Liver (tissue), 9 donors: Measurements from ENCODE around the gene FOXK2. TPM values are rescaled to one million over a fixed set of nuclear protein-coding genes. Genes with fewer than 3 reads are reported as not detected.

Experiments used
- DNase-seq: peaks from one replicate; pipeline ENCODE4 v3.0.0-alpha.2; 2017; ENCODE audit warnings: low spot score
- H3K27ac ChIP-seq, 2 donors: one replicate each; pipeline ENCODE4 v1.7.0; 2013; ENCODE audit warnings: inconsistent platforms in 2 of 2, low read length in 2 of 2, control low read depth in 1 of 2, low read depth in 1 of 2, mild to moderate bottlenecking in 1 of 2
- H3K27me3 ChIP-seq, 4 donors: one replicate each; pipeline versions ENCODE4 v1.6.1 to v1.7.0; 2013; ENCODE audit warnings: low read length in 3 of 4, inconsistent platforms in 1 of 4, mild to moderate bottlenecking in 1 of 4, moderate library complexity in 1 of 4; ENCODE audit not compliant: control insufficient read depth in 4 of 4, insufficient read depth in 4 of 4
- H3K36me3 ChIP-seq, 4 donors: one replicate each; pipeline versions ENCODE4 v1.6.1 to v1.7.0; 2013; ENCODE audit warnings: low read length in 3 of 4, mild to moderate bottlenecking in 3 of 4, low read depth in 1 of 4, moderate library complexity in 1 of 4; ENCODE audit not compliant: control insufficient read depth in 4 of 4, insufficient read depth in 3 of 4
- H3K4me1 ChIP-seq, 4 donors: one replicate each; pipeline versions ENCODE4 v1.6.1 to v1.7.0; 2013; ENCODE audit warnings: low read length in 3 of 4, mild to moderate bottlenecking in 3 of 4, moderate library complexity in 1 of 4; ENCODE audit not compliant: control insufficient read depth in 4 of 4, insufficient read depth in 4 of 4
- H3K4me3 ChIP-seq, 3 donors: one replicate each; pipeline versions ENCODE4 v1.6.1 to v1.7.0; 2013; ENCODE audit warnings: low read length in 3 of 3, control low read depth in 1 of 3, low read depth in 1 of 3, mild to moderate bottlenecking in 1 of 3
- H3K9ac ChIP-seq, 2 donors: one replicate each; pipeline ENCODE4 v1.7.0; 2013; ENCODE audit warnings: low read length in 2 of 2, mild to moderate bottlenecking in 2 of 2, moderate library complexity in 2 of 2, control low read depth in 1 of 2, low read depth in 1 of 2
- H3K9me3 ChIP-seq, 4 donors: one replicate each; pipeline versions ENCODE4 v1.6.1 to v1.7.0; 2013; ENCODE audit warnings: low read length in 3 of 4; ENCODE audit not compliant: control insufficient read depth in 4 of 4
- ATF3 ChIP-seq: IDR thresholded peaks from 2 replicates; pipeline ENCODE4 v1.6.1; 2016; ENCODE audit warnings: antibody characterized with exemption
- CTCF ChIP-seq: fragments of 150-350 bp; IDR thresholded peaks from 2 replicates; pipeline ENCODE4 v1.5.1; 2017; ENCODE audit warnings: improper control_type of control experiment, low read depth, low read length; ENCODE audit not compliant: missing input control
- EGR1 ChIP-seq, 2 donors: IDR thresholded peaks; 2 replicates each; pipeline ENCODE4 v1.6.1; 2016 to 2018; ENCODE audit warnings: antibody characterized with exemption in 2 of 2, low read depth in 2 of 2
- FOXA1 ChIP-seq: IDR thresholded peaks from 2 replicates; pipeline ENCODE4 v1.6.1; 2016; ENCODE audit warnings: antibody characterized with exemption
- FOXA2 ChIP-seq: IDR thresholded peaks from 2 replicates; pipeline ENCODE4 v1.6.1; 2016; ENCODE audit warnings: antibody characterized with exemption
- GABPA ChIP-seq, 2 donors: IDR thresholded peaks in 1 of 2; conservative IDR thresholded peaks in 1 of 2; 2 replicates each; pipeline ENCODE4 v1.6.1; 2016; ENCODE audit warnings: antibody characterized with exemption in 2 of 2, mild to moderate bottlenecking in 1 of 2, moderate library complexity in 1 of 2
- HNF4A ChIP-seq, 2 donors: conservative IDR thresholded peaks; 2 replicates each; pipeline ENCODE4 v1.6.1; 2016; ENCODE audit warnings: antibody characterized with exemption in 2 of 2, mild to moderate bottlenecking in 2 of 2
- HNF4G ChIP-seq: IDR thresholded peaks from 2 replicates; pipeline ENCODE4 v1.6.1; 2016; ENCODE audit warnings: antibody characterized with exemption
- JUND ChIP-seq, 2 donors: IDR thresholded peaks; 2 replicates each; pipeline ENCODE4 v1.6.1; 2016; ENCODE audit warnings: antibody characterized with exemption in 2 of 2
- MAX ChIP-seq: IDR thresholded peaks from 2 replicates; pipeline ENCODE4 v1.6.1; 2016; ENCODE audit warnings: antibody characterized with exemption
- NR2F2 ChIP-seq: IDR thresholded peaks from 2 replicates; pipeline ENCODE4 v1.6.1; 2016; ENCODE audit warnings: antibody characterized with exemption
- RAD21 ChIP-seq, 2 donors: IDR thresholded peaks; 2 replicates each; pipeline ENCODE4 v1.6.1; 2016; ENCODE audit warnings: antibody characterized with exemption in 2 of 2, mild to moderate bottlenecking in 2 of 2
- REST ChIP-seq: IDR thresholded peaks from 2 replicates; pipeline ENCODE4 v1.6.1; 2016; ENCODE audit warnings: antibody characterized with exemption, mild to moderate bottlenecking
- RXRA ChIP-seq, 2 donors: IDR thresholded peaks; 2 replicates each; pipeline ENCODE4 v1.6.1; 2017 to 2018; ENCODE audit warnings: antibody characterized with exemption in 2 of 2, mild to moderate bottlenecking in 1 of 2
- SP1 ChIP-seq: IDR thresholded peaks from 2 replicates; pipeline ENCODE4 v1.6.1; 2018; ENCODE audit warnings: antibody characterized with exemption, mild to moderate bottlenecking
- TAF1 ChIP-seq: conservative IDR thresholded peaks from 2 replicates; pipeline ENCODE4 v1.6.1; 2016; ENCODE audit warnings: antibody characterized with exemption, mild to moderate bottlenecking
- YY1 ChIP-seq: IDR thresholded peaks from 2 replicates; pipeline ENCODE4 v1.6.1; 2016; ENCODE audit warnings: antibody characterized with exemption, mild to moderate bottlenecking
- ZBTB33 ChIP-seq: IDR thresholded peaks from 2 replicates; pipeline ENCODE4 v1.6.1; 2016; ENCODE audit warnings: antibody characterized with exemption
- WGBS: extraction: QIAGEN DNeasy Blood & Tissue Kit; methylation state at CpG from one replicate; pipeline ENCODE4 v1.1.7; 2013; 5-methylcytosine and 5-hydroxymethylcytosine counted together
- polyA plus RNA-seq, 2 donors: library from polyadenylated mRNA; stranded (reverse) in 1 of 2; unstranded in 1 of 2; fragments of 200-250 nt in 1 of 2; fragments of >200 nt in 1 of 2; fragmentation: Nextera tagmentation in 1 of 2; extraction: Ambion mirVana in 1 of 2; gene quantifications; one replicate each; pipeline versions ENCODE4 v1.2.1 to v1.2.3, GENCODE V29; 2013 to 2015
- total RNA-seq, 2 donors: library from RNA; depleted of rRNA; stranded (reverse); fragments of >200 nt; gene quantifications; one replicate each; pipeline ENCODE4 v1.2.3, GENCODE V29; 2014
- donor health status: healthy.
- donor health status: healthy.
- donor health status: healthy.
- donor health status: healthy.
- donor health status: healthy.

Gene FOXK2
- total and polyA plus RNA-seq, 4 donors: 3.1 to 16.2 (median 10.8) TPM

GRCh38 chr17:82598256-82599119 lies 79.0 kb downstream of the FOXK2 start:
- Histone ChIP-seq H3K9me3 (no peaks in the 10 kb centered on the region), H3K27ac (no peak overlapping the region), H3K9ac (no peak overlapping the region), H3K4me3 (no peak overlapping the region), H3K27me3 (no peaks in the 10 kb centered on the region), H3K36me3 (peaks cover 21 to 40% (median 23%) of the 10 kb centered on the region in 4 donors), H3K4me1 (peaks cover 4 to 10% (median 5%) of the 10 kb centered on the region in 4 donors)
- DNase-seq: no peak
- WGBS: 87% methylated on average over 23 of the region's 23 CpGs
- TF ChIP-seq EGR1 (IDR thresholded peaks at IDR 0.05; ENCODE audit: low read depth in 2 of 2) (no peak), HNF4G (no peak), CTCF (no peak), JUND (IDR thresholded peaks at IDR 0.05) (no peak), RAD21 (IDR thresholded peaks at IDR 0.05) (no peak), FOXA1 (no peak)

- no peak for DNase-seq
- Histone ChIP-seq H3K27ac (no peak overlapping the region), H3K4me1 (peaks cover 0 to 5% (median 0%) of the 10 kb centered on the region in 4 donors), H3K9ac (no peak overlapping the region), H3K9me3 (no peaks in the 10 kb centered on the region), H3K4me3 (no peak overlapping the region), H3K27me3 (no peaks in the 10 kb centered on the region), H3K36me3 (peaks cover 21 to 47% (median 25%) of the 10 kb centered on the region in 4 donors)
- 96% methylated on average over 26 of the region's 26 CpGs for WGBS
- no peak for TF ChIP-seq CTCF
- no peak for TF ChIP-seq SP1
- no peak for TF ChIP-seq NR2F2
- TF ChIP-seq MAX: no peak
- TF ChIP-seq GABPA (IDR thresholded peaks at IDR 0.05 in 1 of 2, conservative IDR thresholded peaks at IDR 0.05 in 1 of 2): no peak
- no peak for TF ChIP-seq RAD21 (IDR thresholded peaks at IDR 0.05)
- no peak for TF ChIP-seq REST
- TF ChIP-seq FOXA2: no peak
- TF ChIP-seq ATF3: no peak
- no peak for TF ChIP-seq YY1
- TF ChIP-seq EGR1 (IDR thresholded peaks at IDR 0.05; ENCODE audit: low read depth in 2 of 2): no peak
- TF ChIP-seq ZBTB33: no peak
- TF ChIP-seq JUND (IDR thresholded peaks at IDR 0.05): no peak
- no peak for TF ChIP-seq HNF4A (conservative IDR thresholded peaks at IDR 0.05)
- no peak for TF ChIP-seq FOXA1
- no peak for TF ChIP-seq RXRA (IDR thresholded peaks at IDR 0.05)
- no peak for TF ChIP-seq TAF1
- TF ChIP-seq HNF4G: no peak
Measured at GRCh38 chr17:82599674-82600661, 80.4 kb downstream of the FOXK2 start.
